GM19395 (cell line): Measurements from ENCODE around the gene VTA1.
"Not testable (repeated sequence)": the region's sequence is repeated elsewhere in the genome, so short reads cannot be mapped to it uniquely, and the experiment has no call there.

Source experiments
- ATAC-seq: cut with Tn5 transposase; IDR thresholded peaks from one replicate; pipeline ENCODE4 v1.9.1; 2021; ENCODE audit warnings: mild to moderate bottlenecking, moderate library complexity; ENCODE audit not compliant: unreplicated experiment

Gene VTA1

GRCh38 chr6:142146828-142147662, at the start of gene VTA1, which contains the start of gene NMBR:
TSS of gene VTA1 (plus strand) at chr6:142147263. CDS start at chr6:142147288, 25 bp downstream.
TSS of gene NMBR (minus strand) at chr6:142147122. CDS start at chr6:142088658, 58,464 bp downstream.
- peak; percentile 100 for ATAC-seq

GRCh38 chr6:142104820-142105219, 42.2 kb upstream of the VTA1 start:
- ATAC-seq = not testable (repeated sequence)

DNA sequence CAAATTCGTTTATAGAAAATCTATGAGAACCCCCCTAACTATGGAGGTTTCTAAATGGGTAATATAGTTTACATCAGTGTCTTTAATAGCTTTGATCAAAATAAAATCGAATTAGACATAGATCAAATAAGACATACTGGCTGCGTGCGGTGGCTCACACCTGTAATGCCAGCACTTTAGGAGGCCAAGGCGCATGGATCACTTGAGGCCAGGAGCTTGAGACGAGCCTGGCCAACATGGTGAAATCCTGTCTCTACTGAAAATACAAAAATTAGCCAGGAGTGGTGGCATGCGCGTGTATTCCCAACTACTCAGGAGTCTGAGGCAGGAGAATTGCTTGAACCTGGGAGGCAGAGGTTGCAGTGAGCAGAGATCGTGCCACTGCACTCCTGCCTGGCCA, 36.2 kb upstream of the VTA1 start:
- not testable (repeated sequence) for ATAC-seq

DNA sequence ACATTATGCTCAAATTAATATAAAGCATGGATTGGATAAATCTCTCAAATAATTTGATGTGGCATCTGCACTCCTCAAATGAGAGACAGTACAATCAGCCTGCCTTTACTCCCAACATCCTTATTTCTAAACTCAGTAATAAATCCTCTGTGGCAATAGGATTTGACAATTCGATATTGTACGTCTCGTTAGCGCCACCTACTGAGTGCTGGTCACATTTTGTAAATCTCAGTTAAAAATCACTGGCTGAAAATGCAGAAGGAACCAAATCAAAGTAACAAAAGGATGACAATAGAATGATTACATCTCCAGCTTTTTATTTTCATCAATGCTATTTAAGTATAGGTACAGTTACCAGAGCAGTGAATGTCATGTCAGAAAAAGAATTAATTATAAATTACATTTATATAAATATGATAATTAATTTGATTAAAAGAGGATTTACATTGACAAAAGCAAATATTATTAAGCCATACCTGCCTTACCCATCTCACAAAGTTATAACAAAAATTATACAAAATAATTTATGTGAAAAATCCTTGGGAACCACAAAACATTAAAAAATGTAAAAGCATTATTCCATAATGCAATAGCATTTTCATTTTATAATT, 34.5 kb upstream of the VTA1 start:
- ATAC-seq = peak; percentile 61

- no peak for ATAC-seq
Measured at GRCh38 chr6:142117366-142117765, 29.7 kb upstream of the VTA1 start.

DNA sequence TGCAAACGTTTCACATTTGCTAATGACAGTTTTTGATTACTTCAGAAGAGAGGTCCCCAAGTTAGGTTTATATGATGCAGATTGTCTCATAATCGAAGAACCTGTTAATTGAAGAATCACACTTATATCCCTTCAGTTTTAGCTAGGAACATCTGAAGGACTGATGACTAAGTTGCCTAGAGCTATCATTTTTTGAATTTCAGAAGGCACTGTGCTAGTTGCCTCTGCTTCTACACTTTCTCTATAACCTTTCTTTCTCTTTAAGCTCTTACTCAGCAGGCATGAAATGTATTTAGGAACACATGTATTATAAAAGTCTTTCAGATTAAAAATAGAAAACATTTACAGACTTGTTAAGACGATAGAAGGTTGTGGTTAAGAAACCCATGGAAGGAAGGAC, 28.7 kb upstream of the VTA1 start:
- no peak for ATAC-seq

GRCh38 chr6:142118925-142119324, 28.1 kb upstream of the VTA1 start:
- ATAC-seq = no peak

DNA sequence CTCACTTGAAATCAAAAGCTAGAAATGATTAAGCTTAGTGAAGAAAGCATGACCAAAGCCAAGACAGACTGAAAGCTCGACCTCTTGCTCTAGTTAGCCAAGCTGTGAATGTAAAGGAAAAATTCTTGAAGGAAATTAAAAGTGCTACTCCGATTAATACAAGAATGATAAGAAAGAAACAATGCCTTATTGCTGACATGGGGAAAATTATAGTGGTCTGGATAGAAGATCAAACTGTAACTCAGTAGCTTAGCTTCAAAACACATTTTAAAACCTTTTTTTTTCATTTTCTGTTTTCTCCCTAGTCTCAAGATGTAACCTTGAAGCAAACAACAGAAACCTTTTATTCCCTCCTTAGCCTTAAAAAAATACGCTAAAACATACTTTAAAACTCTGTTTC, 25.7 kb upstream of the VTA1 start:
- ATAC-seq = no peak

DNA sequence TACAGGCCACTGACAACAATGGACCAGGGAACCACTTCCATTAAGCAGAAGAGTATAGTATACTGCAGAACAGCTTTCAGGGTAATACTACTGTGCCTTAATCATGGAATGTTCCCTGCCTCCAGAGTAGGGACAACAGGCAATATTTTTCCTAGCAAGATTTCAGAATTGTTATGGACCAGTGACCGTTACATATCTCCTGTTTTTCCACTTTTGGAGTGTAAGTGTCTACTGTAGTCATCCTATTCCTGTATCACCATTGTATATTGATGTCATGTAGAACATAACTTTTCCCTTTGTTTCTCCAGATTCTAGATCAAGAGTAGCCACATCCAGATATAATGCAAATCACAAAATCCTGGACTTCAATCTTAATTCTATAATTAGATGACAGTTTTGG, 16.2 kb upstream of the VTA1 start:
- ATAC-seq = no peak

DNA sequence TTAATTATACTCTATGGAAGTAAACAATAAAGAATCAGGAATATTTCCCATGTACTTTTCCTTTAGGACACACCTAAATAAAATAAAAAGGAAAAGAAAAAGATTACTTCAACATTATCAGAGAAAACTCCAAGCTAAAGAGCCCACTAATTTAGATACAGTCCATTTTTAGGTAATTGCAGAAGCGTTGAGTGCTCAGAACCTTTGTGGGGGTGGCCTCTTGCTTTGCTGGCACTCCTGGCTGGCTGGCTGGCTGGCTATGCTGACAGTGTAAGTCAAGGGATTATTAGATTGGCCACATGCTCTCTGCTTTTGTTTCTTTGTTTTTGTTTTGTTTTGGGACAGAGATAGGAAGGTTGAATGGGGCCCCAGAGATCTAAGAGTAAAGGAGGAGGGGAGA, 14.4 kb upstream of the VTA1 start, which contains the start of gene GJE1:
Gene GJE1, plus strand, starts transcription at position 301 of the 400 bp plus-strand sequence. CDS start 234 bp downstream, outside the sequence.
- no peak for ATAC-seq

DNA sequence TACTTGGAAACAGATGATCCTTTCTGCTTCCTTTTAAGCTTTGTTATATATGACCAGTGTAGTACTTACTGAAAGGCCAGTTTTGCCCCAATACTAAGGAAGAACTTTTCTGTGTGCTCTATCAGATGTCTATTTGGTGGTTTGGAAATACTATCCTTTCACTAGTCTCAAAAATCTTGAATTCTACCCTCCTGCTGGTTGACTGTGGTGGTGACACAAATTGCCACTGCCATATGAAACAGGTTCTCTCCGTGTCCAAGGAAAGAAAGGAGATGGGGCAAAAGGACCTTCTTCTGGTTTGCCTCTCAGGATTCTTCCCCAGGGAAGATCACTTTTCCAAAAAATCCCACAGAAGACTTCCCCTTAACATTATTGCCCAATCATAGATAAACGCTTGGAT, 8.2 kb upstream of the VTA1 start:
- no peak for ATAC-seq

- ATAC-seq = not testable (repeated sequence)
Measured at GRCh38 chr6:142141531-142141930, 5.5 kb upstream of the VTA1 start.

DNA sequence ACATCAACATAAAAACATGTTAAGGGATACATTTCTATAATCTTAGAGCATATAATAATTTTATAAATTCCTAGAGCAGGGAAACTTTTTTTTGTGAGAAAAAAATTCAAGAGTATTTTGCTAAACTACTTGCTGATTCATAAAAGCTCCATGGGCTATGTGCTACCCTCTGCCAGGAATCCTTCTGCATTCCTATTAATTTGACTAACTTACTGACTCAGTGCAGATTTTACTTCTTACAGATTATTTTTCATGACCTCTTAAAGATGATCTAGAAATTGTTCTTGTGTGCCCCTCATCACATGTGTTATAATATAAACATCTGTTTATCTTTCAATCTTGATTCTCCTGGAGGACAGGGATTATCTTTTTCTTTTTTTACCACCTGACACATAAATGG, 5.7 kb downstream of the VTA1 start:
- ATAC-seq = no peak

DNA sequence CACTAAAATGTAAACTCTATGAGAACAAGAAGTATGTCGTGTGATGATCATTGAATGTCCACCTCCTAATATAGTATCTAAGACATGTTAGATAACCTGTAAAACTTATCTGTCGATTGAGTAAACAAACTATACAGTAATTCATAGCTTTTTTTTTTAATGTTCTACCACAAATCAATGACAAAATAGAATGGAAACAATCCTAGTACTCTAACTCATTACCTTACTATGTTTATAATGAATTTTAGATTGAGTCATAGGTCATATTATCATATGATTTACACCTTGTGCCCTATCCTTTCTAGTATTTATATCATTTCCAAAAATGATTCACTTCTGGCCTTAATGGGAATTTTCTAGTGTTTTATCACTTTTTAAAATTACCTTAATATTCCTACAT, 6.1 kb downstream of the VTA1 start:
- ATAC-seq = no peak

- no peak for ATAC-seq
Measured at GRCh38 chr6:142154336-142154735, 7.3 kb downstream of the VTA1 start.

DNA sequence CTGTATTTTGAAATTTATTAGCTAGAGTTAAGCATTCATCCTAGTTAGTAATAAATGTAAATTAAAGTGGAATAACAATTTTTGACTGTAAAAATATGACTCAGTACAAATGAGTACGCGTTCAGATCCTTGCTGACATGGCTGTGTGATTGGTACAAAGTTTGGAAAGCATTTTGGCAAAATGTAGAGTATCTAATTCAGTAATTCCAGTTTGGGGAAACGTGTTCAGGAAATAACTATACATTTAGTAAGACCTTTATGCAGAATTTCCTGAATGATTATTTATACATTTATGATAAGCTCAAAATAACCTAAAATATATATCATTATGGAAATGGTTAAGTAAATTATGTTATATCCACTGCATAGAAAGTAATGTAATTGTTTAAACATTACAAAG, 8.0 kb downstream of the VTA1 start:
- no peak for ATAC-seq

DNA sequence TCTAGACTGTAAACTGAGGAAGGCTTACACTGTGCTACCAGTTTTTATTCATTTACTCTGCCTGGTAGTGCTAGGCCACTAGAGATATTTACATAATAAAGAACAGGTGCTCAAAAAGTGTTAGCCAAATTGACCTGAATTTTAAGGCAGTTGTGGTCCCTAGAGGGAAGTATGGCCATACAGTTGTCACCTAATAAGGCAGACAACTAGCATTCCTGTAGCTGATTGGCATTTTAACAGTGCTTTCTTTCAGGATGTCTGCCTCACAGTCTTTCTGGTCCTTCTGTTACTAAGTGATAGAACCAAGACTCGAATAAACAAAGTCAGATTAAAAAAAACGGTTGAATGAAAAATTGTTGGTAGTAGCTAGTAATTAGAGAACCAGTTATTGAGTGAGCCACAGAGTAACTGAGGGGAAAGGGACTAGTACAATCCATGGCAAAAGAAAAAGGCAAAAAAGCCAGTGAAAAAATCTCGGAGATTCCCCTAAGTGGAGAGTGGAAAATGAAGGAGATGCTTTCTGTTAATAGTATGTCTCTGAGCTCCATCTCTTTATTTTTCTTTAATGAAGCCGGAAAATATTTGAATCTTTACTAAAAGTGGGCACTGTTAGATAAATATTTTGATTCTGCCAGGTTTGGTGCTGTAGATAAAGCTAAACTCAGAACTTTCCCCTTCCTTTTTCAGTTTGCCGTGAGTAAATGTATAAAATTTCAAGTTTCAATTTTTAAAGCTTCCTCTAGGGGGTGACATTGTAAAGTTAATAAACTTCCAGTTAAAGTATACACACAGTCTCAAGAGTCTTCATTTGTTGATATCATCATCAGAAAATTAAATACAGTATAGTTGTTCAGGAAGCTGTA, 9.1 kb downstream of the VTA1 start:
- no peak for ATAC-seq

- not testable (repeated sequence) for ATAC-seq
Measured at GRCh38 chr6:142156758-142157068, 9.7 kb downstream of the VTA1 start.

- ATAC-seq = no peak
Measured at GRCh38 chr6:142162780-142163179, 15.7 kb downstream of the VTA1 start.

DNA sequence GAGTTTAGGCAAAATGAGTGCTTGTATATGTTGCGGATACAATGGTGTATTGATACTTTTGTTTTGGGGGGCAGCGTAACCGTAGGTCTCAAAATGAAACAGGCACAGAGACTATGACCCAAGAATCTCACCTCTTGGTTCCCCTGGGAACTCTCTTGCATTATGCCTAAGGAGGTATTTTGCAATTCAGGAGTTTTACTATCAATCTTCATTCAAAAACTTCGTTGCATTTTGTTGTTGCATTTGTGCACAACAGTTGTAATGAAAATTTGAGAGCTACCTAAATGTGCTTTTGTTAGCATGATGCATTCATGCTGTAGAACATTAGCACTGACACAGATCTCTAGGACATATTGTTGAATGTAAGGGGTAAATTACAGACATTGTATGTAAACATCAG, 18.2 kb downstream of the VTA1 start:
- no peak for ATAC-seq

GRCh38 chr6:142167071-142167470, 20.0 kb downstream of the VTA1 start:
- no peak for ATAC-seq
